Brain microvascular endothelial cell (primary cell): ENCODE measurements around the gene GUCA2A.

Source experiments
- DNase-seq: peaks from one replicate; pipeline ENCODE4 v3.0.0-alpha.2; 2020
- H3K27ac ChIP-seq: fragments of 250-450 bp; sonication (Bioruptor Pico); 2 replicates; pipeline ENCODE4 v1.5.1; 2020; ENCODE audit warnings: mild to moderate bottlenecking, moderate library complexity
- H3K27me3 ChIP-seq: fragments of 250-450 bp; sonication (Bioruptor Pico); replicated peaks from 2 replicates; pipeline ENCODE4 v1.5.1; 2020; ENCODE audit warnings: mild to moderate bottlenecking
- H3K36me3 ChIP-seq: fragments of 250-450 bp; sonication (Bioruptor Pico); replicated peaks from 2 replicates; pipeline ENCODE4 v1.5.1; 2020; ENCODE audit warnings: mild to moderate bottlenecking
- H3K4me3 ChIP-seq: 2 replicates; pipeline ENCODE4 v1.5.1; 2011; ENCODE audit warnings: low read depth, mild to moderate bottlenecking, control low read depth, low read length, moderate library complexity
- CTCF ChIP-seq: IDR thresholded peaks from 2 replicates; pipeline ENCODE4 v1.5.1; 2011; ENCODE audit warnings: low read depth, mild to moderate bottlenecking, moderate library complexity, low read length, control low read depth, inconsistent platforms; ENCODE audit errors: missing control alignments
- in situ Hi-C: cut with HindIII; loops from 2 replicates; pipeline ENCODE4 v1.10.0; 2017; ENCODE audit warnings: low sequenced_read_pairs, low pct_ligation_motif_present

Gene GUCA2A

DNA sequence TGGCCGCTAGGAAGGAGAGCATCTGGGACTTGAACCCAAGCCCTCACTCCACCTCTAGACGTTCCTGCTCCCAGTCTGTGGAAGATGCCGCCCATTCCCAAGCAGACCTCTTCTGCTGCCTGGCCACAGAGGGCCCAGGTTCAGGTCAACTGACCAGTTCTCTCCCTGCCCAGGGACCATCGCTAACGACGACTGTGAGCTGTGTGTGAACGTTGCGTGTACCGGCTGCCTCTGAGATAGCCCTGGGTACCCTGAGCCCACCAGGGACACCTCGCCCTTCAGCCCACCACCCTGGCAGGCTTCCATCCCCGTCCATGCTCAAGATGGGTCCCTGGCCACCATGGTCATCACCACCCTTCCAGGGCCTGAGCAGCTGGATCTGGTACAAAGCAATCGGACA lies 9.2 kb downstream of the GUCA2A start:
- no peak for TF ChIP-seq CTCF
- no peak overlapping the region for H3K27ac ChIP-seq
- no peak for DNase-seq
- no peaks in the 10 kb centered on the region for H3K27me3 ChIP-seq
- in situ Hi-C loops = no loop called here
- H3K36me3 ChIP-seq = no peaks in the 10 kb centered on the region
- no peak overlapping the region for H3K4me3 ChIP-seq

GRCh38 chr1:42154685-42155084 lies 9.9 kb downstream of the GUCA2A start:
- TF ChIP-seq CTCF = no peak
- in situ Hi-C loops = no loop called here

DNA sequence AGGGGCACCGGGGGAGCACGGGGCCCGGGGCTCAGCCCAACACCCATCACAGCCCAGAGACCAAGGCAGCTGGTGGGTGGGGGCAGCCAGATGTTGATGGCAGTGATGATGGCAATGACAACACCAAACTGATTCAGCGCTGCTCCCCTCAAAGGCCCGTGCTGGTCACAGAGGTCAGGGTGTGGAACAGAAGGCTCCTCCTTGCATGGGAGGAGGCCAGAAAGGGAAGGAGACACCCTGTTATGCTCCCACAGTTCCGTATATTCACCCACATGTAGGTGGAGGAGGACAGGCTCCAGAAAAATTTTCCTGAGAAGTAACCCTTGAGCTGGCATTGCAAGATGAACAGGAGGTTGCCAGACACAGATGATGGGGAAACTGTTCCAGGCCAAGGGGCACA lies 10.9 kb downstream of the GUCA2A start:
- no peak overlapping the region for H3K4me3 ChIP-seq
- no peak overlapping the region for H3K27ac ChIP-seq
- in situ Hi-C loops = no loop called here
- H3K27me3 ChIP-seq = no peaks in the 10 kb centered on the region
- DNase-seq = no peak
- no peaks in the 10 kb centered on the region for H3K36me3 ChIP-seq
- TF ChIP-seq CTCF = no peak

More at GRCh38 chr1:42154685-42155084, 9.9 kb downstream of the GUCA2A start:
- Histone ChIP-seq H3K27me3 (no peaks in the 10 kb centered on the region), H3K36me3 (no peaks in the 10 kb centered on the region), H3K4me3 (no peak overlapping the region), H3K27ac (no peak overlapping the region)
- no peak for DNase-seq

- DNase-seq = no peak
- no peak for TF ChIP-seq CTCF
- in situ Hi-C loops = no loop called here
- no peaks in the 10 kb centered on the region for H3K36me3 ChIP-seq
- H3K27ac ChIP-seq = no peak within 1 kb of the TSS
- no peaks in the 10 kb centered on the region for H3K27me3 ChIP-seq
- no peak within 1 kb of the TSS for H3K4me3 ChIP-seq
Measured at GRCh38 chr1:42152907-42153600, 11.5 kb downstream of the GUCA2A start, which contains the start of gene GUCA2B. Gene GUCA2B (plus strand): TSS chr1:42153410. CDS start chr1:42153451, 41 bp downstream.

DNA sequence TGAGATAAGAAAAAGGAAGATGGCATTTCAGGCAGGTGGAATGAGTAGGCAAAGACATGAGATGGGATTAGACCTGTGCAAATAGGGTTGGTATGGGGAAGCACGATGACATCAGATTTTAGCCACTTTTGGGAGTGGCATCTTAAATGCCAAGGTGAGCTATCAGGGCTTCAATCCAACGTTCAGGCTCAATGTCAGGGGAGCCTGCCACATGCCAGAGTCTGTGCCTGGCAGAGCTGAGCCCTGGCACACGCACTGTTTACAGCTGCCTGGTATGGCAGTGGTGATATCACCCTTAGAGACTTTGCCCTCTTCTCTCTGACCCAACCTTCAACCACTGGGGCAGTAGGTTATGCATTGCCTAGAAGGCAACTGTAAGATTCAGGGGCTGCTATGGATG lies 12.4 kb downstream of the GUCA2A start:
- in situ Hi-C loops = no loop called here
- no peak overlapping the region for H3K27ac ChIP-seq

More for the DNA sequence above, 12.4 kb downstream of the GUCA2A start:
- DNase-seq = no peak
- no peak for TF ChIP-seq CTCF
- H3K27me3 ChIP-seq = no peaks in the 10 kb centered on the region
- no peak overlapping the region for H3K4me3 ChIP-seq
- H3K36me3 ChIP-seq = no peaks in the 10 kb centered on the region
